ENCODE data around the gene EVC2.
A peak's percentile ranks its signal among the peaks of the same experiment; 100 is the strongest.

EVC2 gene

DNA sequence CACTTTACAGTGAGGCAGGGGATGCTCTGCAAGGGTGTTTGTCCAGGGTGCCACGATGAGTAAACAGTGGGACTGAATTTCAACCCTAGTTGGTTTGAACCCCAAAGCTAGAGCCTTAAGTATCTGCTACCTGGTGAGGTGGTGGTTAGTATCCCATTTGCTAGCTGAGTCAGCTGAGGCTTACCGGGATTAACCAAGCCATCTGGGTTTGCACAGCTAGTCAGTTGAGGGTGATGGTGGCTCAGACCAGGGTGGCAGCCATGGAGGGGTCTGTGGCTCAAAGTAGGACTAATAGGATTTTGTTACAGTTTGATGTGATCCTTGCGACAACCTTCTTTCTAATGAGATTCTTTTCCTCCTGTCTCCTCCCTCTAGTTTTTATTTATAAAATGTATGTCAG is 4.6 kb upstream of the EVC2 start:
- Histone ChIP-seq H3K23ac (ENCODE audit: low read depth, low read length, poor library complexity) (no peak overlapping the region), H3K27me3 (ENCODE audit: control insufficient read depth in 3 of 3, insufficient read depth in 3 of 3, low read depth in 1 of 3, low read length in 3 of 3) (peaks cover 0 to 22% (median 0%) of the 10 kb centered on the region in 3 experiments), H2BK15ac (ENCODE audit: low read length) (no peak overlapping the region), H3K9ac (ENCODE audit: low read depth, low read length, poor library complexity) (no peak overlapping the region), H3K4me3 (ENCODE audit: low read length in 2 of 2) (no peak overlapping the region), H3K9me3 (replicated peaks in 1 of 2; ENCODE audit: control insufficient read depth in 2 of 2, insufficient read depth in 1 of 2, low read depth in 1 of 2, low read length in 2 of 2) (peaks cover 0 to 13% of the 10 kb centered on the region in 2 donors), H3K4me2 (ENCODE audit: insufficient read depth, low read length, poor library complexity, severe bottlenecking) (no peak overlapping the region), H3K36me3 (replicated peaks in 1 of 2; ENCODE audit: control insufficient read depth in 2 of 2, insufficient read depth in 2 of 2, low read length in 2 of 2) (peaks cover 0 to 2% of the 10 kb centered on the region in 2 donors), H3K4ac (ENCODE audit: low read length) (no peak overlapping the region), H2BK120ac (ENCODE audit: low read depth, low read length) (no peak overlapping the region), H2AFZ (ENCODE audit: low read length) (no peak overlapping the region), H3K14ac (ENCODE audit: low read length) (no peak overlapping the region), H2AK5ac (ENCODE audit: low read depth, low read length) (no peak overlapping the region), H3K27ac (replicated peaks; ENCODE audit: low read length) (no peak overlapping the region), H4K91ac (ENCODE audit: low read depth, low read length, poor library complexity) (no peak overlapping the region), H2BK12ac (ENCODE audit: low read length) (no peak overlapping the region), H3K4me1 (ENCODE audit: control insufficient read depth in 2 of 2, insufficient read depth in 1 of 2, low read depth in 1 of 2, low read length in 2 of 2) (peaks cover 0 to 12% of the 10 kb centered on the region in 2 donors), H4K8ac (ENCODE audit: low read depth, low read length) (no peak overlapping the region), H2BK5ac (ENCODE audit: low read length) (no peak overlapping the region), H3K79me1 (ENCODE audit: low read depth, low read length) (peaks cover 2% of the 10 kb centered on the region), H3K18ac (ENCODE audit: low read length) (no peak overlapping the region)
- no CpG with 5 or more reads among the region's 3 CpGs for WGBS, 2 donors (ENCODE audit: extremely low coverage in 2 of 2, insufficient read length in 2 of 2, insufficient replicate concordance in 1 of 2)
- DNase-seq (ENCODE audit: low spot score) = no peak

DNA sequence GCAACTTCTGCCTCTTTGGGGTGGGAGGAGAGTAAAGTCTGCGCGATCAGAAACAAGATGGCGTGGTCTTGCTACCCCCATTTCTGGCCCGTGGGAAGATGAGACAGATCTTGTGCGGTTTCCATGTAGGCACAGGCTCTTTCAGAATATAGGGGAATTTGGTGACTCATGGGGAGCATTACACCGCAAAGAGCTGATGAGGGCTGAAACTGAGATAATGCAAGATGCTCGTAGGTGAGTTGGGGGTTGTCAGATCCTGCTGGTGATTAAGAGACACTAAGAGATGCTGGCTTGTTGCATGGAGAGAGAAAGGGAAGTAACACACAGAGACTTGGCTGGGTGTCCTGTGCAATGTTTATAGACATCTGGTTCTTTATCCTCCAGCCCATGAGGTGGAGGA is 4.2 kb upstream of the EVC2 start:
- Histone ChIP-seq H3K4me3 (ENCODE audit: low read length in 2 of 2) (no peak overlapping the region), H3K23ac (ENCODE audit: low read depth, low read length, poor library complexity) (no peak overlapping the region), H3K9ac (ENCODE audit: low read depth, low read length, poor library complexity) (no peak overlapping the region), H3K36me3 (replicated peaks in 1 of 2; ENCODE audit: control insufficient read depth in 2 of 2, insufficient read depth in 2 of 2, low read length in 2 of 2) (peaks cover 0 to 2% of the 10 kb centered on the region in 2 donors), H2BK5ac (ENCODE audit: low read length) (no peak overlapping the region), H3K18ac (ENCODE audit: low read length) (no peak overlapping the region), H3K9me3 (replicated peaks in 1 of 2; ENCODE audit: control insufficient read depth in 2 of 2, insufficient read depth in 1 of 2, low read depth in 1 of 2, low read length in 2 of 2) (peaks cover 0 to 13% of the 10 kb centered on the region in 2 donors), H3K4ac (ENCODE audit: low read length) (no peak overlapping the region), H3K27ac (replicated peaks; ENCODE audit: low read length) (no peak overlapping the region), H2BK120ac (ENCODE audit: low read depth, low read length) (no peak overlapping the region), H3K27me3 (ENCODE audit: control insufficient read depth in 3 of 3, insufficient read depth in 3 of 3, low read depth in 1 of 3, low read length in 3 of 3) (peaks cover 0 to 26% (median 0%) of the 10 kb centered on the region in 3 experiments), H4K91ac (ENCODE audit: low read depth, low read length, poor library complexity) (no peak overlapping the region), H3K79me1 (ENCODE audit: low read depth, low read length) (peaks cover 2% of the 10 kb centered on the region), H2AFZ (ENCODE audit: low read length) (no peak overlapping the region), H3K4me1 (ENCODE audit: control insufficient read depth in 2 of 2, insufficient read depth in 1 of 2, low read depth in 1 of 2, low read length in 2 of 2) (peaks cover 0 to 16% of the 10 kb centered on the region in 2 donors), H2AK5ac (ENCODE audit: low read depth, low read length) (no peak overlapping the region), H2BK15ac (ENCODE audit: low read length) (no peak overlapping the region), H3K14ac (ENCODE audit: low read length) (no peak overlapping the region), H2BK12ac (ENCODE audit: low read length) (no peak overlapping the region), H4K8ac (ENCODE audit: low read depth, low read length) (no peak overlapping the region), H3K4me2 (ENCODE audit: insufficient read depth, low read length, poor library complexity, severe bottlenecking) (no peak overlapping the region)
- no CpG with 5 or more reads among the region's 7 CpGs for WGBS, 2 donors (ENCODE audit: extremely low coverage in 2 of 2, insufficient read length in 2 of 2, insufficient replicate concordance in 1 of 2)
- no peak for DNase-seq (ENCODE audit: low spot score)

DNA sequence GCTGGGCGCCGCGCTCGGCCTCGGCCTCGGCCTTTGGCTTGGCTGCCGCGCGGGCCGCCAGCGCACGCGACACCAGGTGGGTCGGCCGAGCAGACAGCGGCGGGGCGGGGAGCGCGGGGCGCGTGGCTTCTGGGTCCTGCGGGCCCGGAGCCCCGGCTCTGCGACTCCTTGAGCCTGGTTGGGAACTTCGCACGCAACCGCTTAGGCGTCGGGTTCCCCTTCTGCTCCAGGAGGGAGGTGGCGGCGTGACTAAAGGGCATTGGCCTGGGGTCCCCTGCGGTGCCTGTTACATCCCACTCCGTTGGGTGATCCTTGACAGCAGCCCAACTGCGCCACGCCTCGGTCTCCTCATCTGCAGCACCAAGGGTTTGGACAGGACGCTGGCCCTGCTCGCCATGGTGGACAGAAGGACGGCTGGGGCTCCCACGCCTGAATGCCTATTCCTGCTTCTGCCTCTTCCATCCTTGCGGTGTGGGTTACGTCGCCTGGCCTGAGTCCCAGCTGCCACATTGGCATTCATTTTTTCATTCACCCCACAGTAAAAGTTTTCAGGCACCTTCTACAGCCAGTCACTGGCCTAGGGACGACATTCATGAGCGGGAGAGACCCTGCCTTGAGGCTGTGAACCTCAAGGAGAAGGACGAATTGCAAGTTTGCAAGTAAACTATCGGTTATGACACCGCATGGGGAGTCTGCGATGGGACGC is 3.3 kb upstream of the EVC2 start:
- no peak overlapping the region for H3K27ac ChIP-seq (replicated peaks; ENCODE audit: low read length)
- no CpG with 5 or more reads among the region's 52 CpGs for WGBS, 2 donors (ENCODE audit: extremely low coverage in 2 of 2, insufficient read length in 2 of 2, insufficient replicate concordance in 1 of 2)

DNA sequence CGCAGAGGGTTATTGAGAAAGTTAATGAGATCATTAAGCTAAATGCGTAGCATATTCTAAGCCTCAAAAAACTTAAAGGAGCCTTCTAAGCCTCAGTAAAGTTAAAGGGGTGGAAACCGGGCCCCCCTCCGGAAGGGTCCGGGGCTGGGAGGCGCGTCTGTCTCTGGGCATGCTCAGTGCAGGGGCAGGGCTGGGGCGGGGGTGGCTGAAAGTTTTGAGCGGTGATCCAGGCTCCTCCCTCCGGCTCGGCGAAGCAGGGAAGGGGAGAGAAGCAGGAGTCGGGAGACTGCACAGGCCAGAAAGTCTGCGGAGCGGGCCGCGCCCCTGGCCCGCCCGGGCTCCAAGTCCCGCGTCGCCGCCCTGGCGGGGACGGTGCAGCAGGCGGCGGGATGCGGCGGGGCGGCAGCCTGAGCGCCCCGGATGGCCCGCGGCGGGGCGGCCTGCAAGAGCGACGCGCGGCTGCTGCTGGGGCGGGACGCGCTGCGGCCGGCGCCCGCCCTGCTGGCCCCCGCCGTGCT is 2.7 kb upstream of the EVC2 start, which contains the start of gene EVC:
EVC (plus strand) TSS at position 241 of the 518 bp plus-strand sequence; CDS start at position 421, 180 bp downstream.
- no peak within 1 kb of the TSS for H2BK120ac ChIP-seq (ENCODE audit: low read depth, low read length)
- H3K27me3 ChIP-seq (ENCODE audit: control insufficient read depth in 3 of 3, insufficient read depth in 3 of 3, low read depth in 1 of 3, low read length in 3 of 3) = peaks cover 0 to 38% (median 2%) of the 10 kb centered on the region in 3 experiments
- peaks cover 2 to 13% of the 10 kb centered on the region in 2 donors for H3K9me3 ChIP-seq (replicated peaks in 1 of 2; ENCODE audit: control insufficient read depth in 2 of 2, insufficient read depth in 1 of 2, low read depth in 1 of 2, low read length in 2 of 2)
- H2BK5ac ChIP-seq (ENCODE audit: low read length) = no peak within 1 kb of the TSS
- H2AK5ac ChIP-seq (ENCODE audit: low read depth, low read length) = no peak within 1 kb of the TSS
- no peak within 1 kb of the TSS for H3K4ac ChIP-seq (ENCODE audit: low read length)
- peaks cover 2% of the 10 kb centered on the region for H3K79me1 ChIP-seq (ENCODE audit: low read depth, low read length)
- H2AFZ ChIP-seq (ENCODE audit: low read length) = peak within 1 kb of the TSS; percentile 97
- no peak within 1 kb of the TSS for H2BK15ac ChIP-seq (ENCODE audit: low read length)
- WGBS, 2 donors (ENCODE audit: extremely low coverage in 2 of 2, insufficient read length in 2 of 2, insufficient replicate concordance in 1 of 2) = no CpG with 5 or more reads among the region's 49 CpGs
- H3K18ac ChIP-seq (ENCODE audit: low read length) = peak within 1 kb of the TSS; percentile 82
- H4K8ac ChIP-seq (ENCODE audit: low read depth, low read length) = no peak within 1 kb of the TSS
- no peak within 1 kb of the TSS for H2BK12ac ChIP-seq (ENCODE audit: low read length)
- H3K27ac ChIP-seq (replicated peaks; ENCODE audit: low read length) = no peak within 1 kb of the TSS
- H3K4me1 ChIP-seq (ENCODE audit: control insufficient read depth in 2 of 2, insufficient read depth in 1 of 2, low read depth in 1 of 2, low read length in 2 of 2) = peaks cover 0 to 17% of the 10 kb centered on the region in 2 donors
- no peak within 1 kb of the TSS for H4K91ac ChIP-seq (ENCODE audit: low read depth, low read length, poor library complexity)
- H3K14ac ChIP-seq (ENCODE audit: low read length) = no peak within 1 kb of the TSS
- DNase-seq (ENCODE audit: low spot score) = peak; percentile 58
- H3K36me3 ChIP-seq (replicated peaks in 1 of 2; ENCODE audit: control insufficient read depth in 2 of 2, insufficient read depth in 2 of 2, low read length in 2 of 2) = peaks cover 0 to 2% of the 10 kb centered on the region in 2 donors
- no peak within 1 kb of the TSS for H3K23ac ChIP-seq (ENCODE audit: low read depth, low read length, poor library complexity)
- H3K4me3 ChIP-seq (ENCODE audit: low read length in 2 of 2) = peak within 1 kb of the TSS; percentile 61 to 86
- H3K9ac ChIP-seq (ENCODE audit: low read depth, low read length, poor library complexity) = peak within 1 kb of the TSS; percentile 85
- H3K4me2 ChIP-seq (ENCODE audit: insufficient read depth, low read length, poor library complexity, severe bottlenecking) = peak within 1 kb of the TSS; percentile 73

More for the DNA sequence above, 3.3 kb upstream of the EVC2 start:
- peaks cover 0 to 35% (median 2%) of the 10 kb centered on the region in 3 experiments for H3K27me3 ChIP-seq (ENCODE audit: control insufficient read depth in 3 of 3, insufficient read depth in 3 of 3, low read depth in 1 of 3, low read length in 3 of 3)
- no peak overlapping the region for H2BK15ac ChIP-seq (ENCODE audit: low read length)
- H3K4me3 ChIP-seq (ENCODE audit: low read length in 2 of 2) = peak overlapping the region; percentile 61 to 86
- no peak overlapping the region for H3K23ac ChIP-seq (ENCODE audit: low read depth, low read length, poor library complexity)
- DNase-seq (ENCODE audit: low spot score) = no peak
- peaks cover 2% of the 10 kb centered on the region for H3K79me1 ChIP-seq (ENCODE audit: low read depth, low read length)
- peak overlapping the region; percentile 97 for H2AFZ ChIP-seq (ENCODE audit: low read length)
- peaks cover 0 to 17% of the 10 kb centered on the region in 2 donors for H3K4me1 ChIP-seq (ENCODE audit: control insufficient read depth in 2 of 2, insufficient read depth in 1 of 2, low read depth in 1 of 2, low read length in 2 of 2)
- no peak overlapping the region for H3K14ac ChIP-seq (ENCODE audit: low read length)
- H3K4ac ChIP-seq (ENCODE audit: low read length) = no peak overlapping the region
- H2BK120ac ChIP-seq (ENCODE audit: low read depth, low read length) = no peak overlapping the region
- no peak overlapping the region for H2BK12ac ChIP-seq (ENCODE audit: low read length)
- H3K9ac ChIP-seq (ENCODE audit: low read depth, low read length, poor library complexity) = peak overlapping the region; percentile 85
- H3K36me3 ChIP-seq (replicated peaks in 1 of 2; ENCODE audit: control insufficient read depth in 2 of 2, insufficient read depth in 2 of 2, low read length in 2 of 2) = peaks cover 0 to 2% of the 10 kb centered on the region in 2 donors
- H2BK5ac ChIP-seq (ENCODE audit: low read length) = no peak overlapping the region
- H3K4me2 ChIP-seq (ENCODE audit: insufficient read depth, low read length, poor library complexity, severe bottlenecking) = peak overlapping the region; percentile 73
- H4K91ac ChIP-seq (ENCODE audit: low read depth, low read length, poor library complexity) = no peak overlapping the region
- H2AK5ac ChIP-seq (ENCODE audit: low read depth, low read length) = no peak overlapping the region
- H4K8ac ChIP-seq (ENCODE audit: low read depth, low read length) = no peak overlapping the region
- H3K18ac ChIP-seq (ENCODE audit: low read length) = peak overlapping the region; percentile 82
- H3K9me3 ChIP-seq (replicated peaks in 1 of 2; ENCODE audit: control insufficient read depth in 2 of 2, insufficient read depth in 1 of 2, low read depth in 1 of 2, low read length in 2 of 2) = peaks cover under 1 to 13% of the 10 kb centered on the region in 2 donors

Measured in neuronal stem cell (in vitro differentiated cells).